ENCODE results near the gene ATP5IF1. TPM values are rescaled to one million over a fixed set of nuclear protein-coding genes. Genes with fewer than 3 reads are reported as not detected.

Gene ATP5IF1
- total RNA-seq, 1 donor from 2014 or later = 92.2 TPM

Other genes with a start within 250 kb of the ATP5IF1 start
- gene EYA3, start 147.5 kb upstream of the ATP5IF1 start, total RNA-seq = 20.1 TPM
- gene PTAFR, start 59.4 kb upstream of the ATP5IF1 start, total RNA-seq = 7.0 TPM
- gene DNAJC8, start 3.1 kb upstream of the ATP5IF1 start, total RNA-seq = 66.2 TPM
- gene SESN2, start 23.4 kb downstream of the ATP5IF1 start, total RNA-seq = 5.8 TPM
- 10.7 TPM for gene MED18, start 92.9 kb downstream of the ATP5IF1 start, total RNA-seq
- gene PHACTR4, start 133.6 kb downstream of the ATP5IF1 start, total RNA-seq = 36.5 TPM